Muscle layer of duodenum (tissue), 2 donors: ENCODE data around the gene CRISPLD2.

Source experiments
- H3K27ac ChIP-seq: one replicate; pipeline ENCODE4 v1.7.0; 2013; ENCODE audit warnings: mild to moderate bottlenecking, low read length
- H3K27me3 ChIP-seq: one replicate; pipeline ENCODE4 v1.7.0; 2013; ENCODE audit warnings: low read depth, mild to moderate bottlenecking, control low read depth, low read length
- H3K36me3 ChIP-seq, 2 donors: one replicate each; pipeline ENCODE4 v1.7.0; 2013; ENCODE audit warnings: low read length in 2 of 2, control low read depth in 1 of 2, mild to moderate bottlenecking in 1 of 2; ENCODE audit not compliant: insufficient read depth in 2 of 2, control insufficient read depth in 1 of 2
- H3K4me1 ChIP-seq, 2 donors: one replicate each; pipeline ENCODE4 v1.7.0; 2013; ENCODE audit warnings: low read length in 2 of 2, mild to moderate bottlenecking in 2 of 2, control low read depth in 1 of 2, moderate library complexity in 1 of 2; ENCODE audit not compliant: insufficient read depth in 2 of 2, control insufficient read depth in 1 of 2
- H3K4me3 ChIP-seq, 2 donors: one replicate each; pipeline ENCODE4 v1.7.0; 2013; ENCODE audit warnings: low read length in 2 of 2, low read depth in 1 of 2, mild to moderate bottlenecking in 1 of 2
- H3K9me3 ChIP-seq, 2 donors: one replicate each; pipeline ENCODE4 v1.7.0; 2013; ENCODE audit warnings: low read length in 2 of 2, control low read depth in 1 of 2, mild to moderate bottlenecking in 1 of 2; ENCODE audit not compliant: control insufficient read depth in 1 of 2
- donor health status: healthy.

CRISPLD2 gene

GRCh38 chr16:84803146-84803545 lies 16.6 kb upstream of the CRISPLD2 start:
- H3K36me3 ChIP-seq, result no peaks in the 10 kb centered on the region
- H3K27me3 ChIP-seq, result no peaks in the 10 kb centered on the region
- H3K27ac ChIP-seq, result no peak overlapping the region

GRCh38 chr16:84804326-84804725 lies 15.5 kb upstream of the CRISPLD2 start:
- Histone ChIP-seq H3K9me3 (no peaks in the 10 kb centered on the region), H3K27ac (no peak overlapping the region), H3K4me1 (no peaks in the 10 kb centered on the region), H3K27me3 (no peaks in the 10 kb centered on the region), H3K36me3 (no peaks in the 10 kb centered on the region), H3K4me3 (no peak overlapping the region)

More at GRCh38 chr16:84803146-84803545, 16.6 kb upstream of the CRISPLD2 start:
- no peaks in the 10 kb centered on the region for H3K9me3 ChIP-seq
- no peak overlapping the region for H3K4me3 ChIP-seq
- no peaks in the 10 kb centered on the region for H3K4me1 ChIP-seq

- Histone ChIP-seq H3K36me3 (no peaks in the 10 kb centered on the region), H3K4me3 (peak overlapping the region in 1 of 2 donors; percentile 9), H3K4me1 (peaks cover 0 to 8% of the 10 kb centered on the region in 2 donors), H3K9me3 (no peaks in the 10 kb centered on the region), H3K27me3 (no peaks in the 10 kb centered on the region), H3K27ac (no peak overlapping the region)
Observed at GRCh38 chr16:84806256-84806889, 13.4 kb upstream of the CRISPLD2 start.

- Histone ChIP-seq H3K9me3 (no peaks in the 10 kb centered on the region), H3K27ac (no peak overlapping the region), H3K27me3 (no peaks in the 10 kb centered on the region), H3K4me3 (peak overlapping the region in 1 of 2 donors; percentile 9), H3K36me3 (no peaks in the 10 kb centered on the region), H3K4me1 (peaks cover 0 to 8% of the 10 kb centered on the region in 2 donors)
Observed at GRCh38 chr16:84806890-84807258, 12.9 kb upstream of the CRISPLD2 start.

- H3K9me3 ChIP-seq, result no peaks in the 10 kb centered on the region
- H3K36me3 ChIP-seq, result no peaks in the 10 kb centered on the region
- no peak overlapping the region for H3K27ac ChIP-seq
- H3K4me1 ChIP-seq, result peaks cover 0 to 8% of the 10 kb centered on the region in 2 donors
- H3K27me3 ChIP-seq, result no peaks in the 10 kb centered on the region
- no peak overlapping the region for H3K4me3 ChIP-seq
Observed at GRCh38 chr16:84807776-84808175, 12.0 kb upstream of the CRISPLD2 start.

GRCh38 chr16:84808826-84809225 lies 11.0 kb upstream of the CRISPLD2 start:
- no peaks in the 10 kb centered on the region for H3K27me3 ChIP-seq

GRCh38 chr16:84810518-84811273 lies 9.1 kb upstream of the CRISPLD2 start:
- H3K9me3 ChIP-seq, result no peaks in the 10 kb centered on the region
- no peak overlapping the region for H3K27ac ChIP-seq
- H3K36me3 ChIP-seq, result no peaks in the 10 kb centered on the region
- H3K27me3 ChIP-seq, result no peaks in the 10 kb centered on the region
- no peak overlapping the region for H3K4me3 ChIP-seq
- H3K4me1 ChIP-seq, result peaks cover 0 to 8% of the 10 kb centered on the region in 2 donors

More at GRCh38 chr16:84808826-84809225, 11.0 kb upstream of the CRISPLD2 start:
- no peaks in the 10 kb centered on the region for H3K9me3 ChIP-seq
- no peaks in the 10 kb centered on the region for H3K36me3 ChIP-seq
- no peak overlapping the region for H3K4me3 ChIP-seq
- H3K27ac ChIP-seq, result no peak overlapping the region
- H3K4me1 ChIP-seq, result peaks cover 0 to 8% of the 10 kb centered on the region in 2 donors

GRCh38 chr16:84811529-84811928 lies 8.3 kb upstream of the CRISPLD2 start:
- H3K4me3 ChIP-seq, result no peak overlapping the region
- H3K27ac ChIP-seq, result no peak overlapping the region
- H3K4me1 ChIP-seq, result peaks cover 0 to 8% of the 10 kb centered on the region in 2 donors

GRCh38 chr16:84813141-84813934 lies 6.4 kb upstream of the CRISPLD2 start:
- H3K9me3 ChIP-seq, result no peaks in the 10 kb centered on the region
- no peaks in the 10 kb centered on the region for H3K36me3 ChIP-seq
- H3K4me3 ChIP-seq, result no peak overlapping the region
- peaks cover 0 to 8% of the 10 kb centered on the region in 2 donors for H3K4me1 ChIP-seq
- H3K27me3 ChIP-seq, result no peaks in the 10 kb centered on the region
- H3K27ac ChIP-seq, result no peak overlapping the region

More at GRCh38 chr16:84811529-84811928, 8.3 kb upstream of the CRISPLD2 start:
- Histone ChIP-seq H3K9me3 (no peaks in the 10 kb centered on the region), H3K27me3 (no peaks in the 10 kb centered on the region), H3K36me3 (no peaks in the 10 kb centered on the region)

GRCh38 chr16:84815462-84815861 lies 4.3 kb upstream of the CRISPLD2 start:
- Histone ChIP-seq H3K27ac (no peak overlapping the region), H3K27me3 (no peaks in the 10 kb centered on the region), H3K4me1 (peaks cover 0 to 7% of the 10 kb centered on the region in 2 donors), H3K4me3 (no peak overlapping the region), H3K36me3 (no peaks in the 10 kb centered on the region), H3K9me3 (no peaks in the 10 kb centered on the region)

- Histone ChIP-seq H3K36me3 (no peaks in the 10 kb centered on the region), H3K27ac (no peak overlapping the region), H3K9me3 (no peaks in the 10 kb centered on the region), H3K27me3 (no peaks in the 10 kb centered on the region), H3K4me1 (peaks cover 0 to under 1% of the 10 kb centered on the region in 2 donors), H3K4me3 (no peak overlapping the region)
Observed at GRCh38 chr16:84816023-84816422, 3.8 kb upstream of the CRISPLD2 start.
